HEK293 (cell line): ENCODE results near the gene FAN1.

Experiments used
- CTCF ChIP-seq: fragments of 450-650 bp; formaldehyde crosslinking; IDR thresholded peaks from 2 replicates; pipeline ENCODE4 v1.5.1; 2016; ENCODE audit warnings: missing biosample characterization, missing genetic modification characterization
- PATZ1 ChIP-seq: fragments of 450-650 bp; formaldehyde crosslinking; IDR thresholded peaks from 2 replicates; pipeline ENCODE4 v1.5.1; 2016; ENCODE audit warnings: missing biosample characterization, missing genetic modification characterization
- PRDM10 ChIP-seq: fragments of 450-650 bp; formaldehyde crosslinking; IDR thresholded peaks from 2 replicates; pipeline ENCODE4 v1.5.1; 2016; ENCODE audit warnings: missing biosample characterization, missing genetic modification characterization
- REST ChIP-seq: fragments of 450-650 bp; formaldehyde crosslinking; IDR thresholded peaks from 2 replicates; pipeline ENCODE4 v1.5.1; 2016; ENCODE audit warnings: missing biosample characterization, missing genetic modification characterization
- YY1 ChIP-seq: fragments of 450-650 bp; formaldehyde crosslinking; IDR thresholded peaks from 2 replicates; pipeline ENCODE4 v1.5.1; 2018; ENCODE audit warnings: missing biosample characterization, missing genetic modification characterization
- ZNF121 ChIP-seq: fragments of 450-650 bp; formaldehyde crosslinking; IDR thresholded peaks from 2 replicates; pipeline ENCODE4 v1.5.1; 2016; ENCODE audit warnings: missing biosample characterization, missing genetic modification characterization
- ZNF24 ChIP-seq: fragments of 450-650 bp; formaldehyde crosslinking; IDR thresholded peaks from 2 replicates; pipeline ENCODE4 v1.5.1; 2016; ENCODE audit warnings: missing biosample characterization, missing genetic modification characterization
- ZNF530 ChIP-seq: fragments of 450-650 bp; formaldehyde crosslinking; IDR thresholded peaks from 2 replicates; pipeline ENCODE4 v1.5.1; 2016; ENCODE audit warnings: low read depth, missing biosample characterization, missing genetic modification characterization
- ZNF549 ChIP-seq: fragments of 450-650 bp; IDR thresholded peaks from 2 replicates; pipeline ENCODE4 v1.5.1; 2018; ENCODE audit warnings: missing biosample characterization, missing genetic modification characterization, mild to moderate bottlenecking, inconsistent platforms, moderate library complexity
- ZNF629 ChIP-seq: fragments of 450-650 bp; formaldehyde crosslinking; IDR thresholded peaks from 2 replicates; pipeline ENCODE4 v1.5.1; 2017; ENCODE audit warnings: missing biosample characterization, missing genetic modification characterization
- ZNF830 ChIP-seq: fragments of 450-650 bp; IDR thresholded peaks from 2 replicates; pipeline ENCODE4 v1.5.0; 2018; ENCODE audit warnings: missing biosample characterization, missing genetic modification characterization, low read depth, mild to moderate bottlenecking, moderate library complexity

GRCh38 chr15:30924353-30924752 lies 20.6 kb downstream of the FAN1 start:
- TF ChIP-seq ZNF121 (tag by site-specific recombination) = no peak
- no peak for TF ChIP-seq CTCF (tag by site-specific recombination)
- TF ChIP-seq ZNF830 (tag by site-specific recombination) = no peak
- TF ChIP-seq ZNF629 (tag by site-specific recombination) = no peak
- TF ChIP-seq ZNF530 (tag by site-specific recombination) = no peak
- no peak for TF ChIP-seq ZNF549 (tag by site-specific recombination)
- TF ChIP-seq REST (tag by site-specific recombination) = no peak
- no peak for TF ChIP-seq PRDM10
- TF ChIP-seq PATZ1 (tag by site-specific recombination) = no peak
- no peak for TF ChIP-seq ZNF24 (tag by site-specific recombination)
- no peak for TF ChIP-seq YY1 (tag by site-specific recombination)
